Fibroblast of lung (primary cell): ENCODE data around the gene UGT2A3.

ENCODE experiments used
- EZH2 ChIP-seq: IDR thresholded peaks from 2 replicates; pipeline ENCODE4 v1.5.1; 2012; ENCODE audit warnings: low read length, control low read depth, mild to moderate bottlenecking; ENCODE audit errors: missing control alignments
- TF ChIP-seq, protein P1 (sequence below), 2 donors: IDR thresholded peaks in 1 of 2; conservative IDR thresholded peaks in 1 of 2; 1 replicate in 1 of 2; 2 replicates in 1 of 2; pipeline ENCODE4 v1.5.1; 2011 to 2012; ENCODE audit warnings: low read length in 2 of 2, control low read depth in 1 of 2, inconsistent platforms in 1 of 2, low read depth in 1 of 2, mild to moderate bottlenecking in 1 of 2

DNA sequence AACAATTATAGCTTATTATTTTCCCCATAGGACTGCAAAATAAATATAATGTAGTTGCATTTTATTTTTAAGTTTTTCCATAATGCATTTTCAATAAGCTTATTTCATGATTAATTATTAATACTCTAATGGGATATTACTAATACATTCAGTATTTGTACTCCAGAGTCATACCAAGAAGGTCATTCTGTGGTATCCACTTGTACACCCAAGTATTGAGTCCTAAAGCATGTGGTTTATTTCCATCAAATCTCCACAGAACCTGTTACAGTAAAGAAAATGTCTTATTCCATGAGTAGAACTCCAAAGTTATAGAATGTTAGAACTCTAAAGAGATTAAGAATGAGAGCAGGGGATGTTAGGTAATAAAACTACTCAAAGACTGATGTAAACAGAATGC, 30.6 kb downstream of the UGT2A3 start:
- TF ChIP-seq, protein P1, sequence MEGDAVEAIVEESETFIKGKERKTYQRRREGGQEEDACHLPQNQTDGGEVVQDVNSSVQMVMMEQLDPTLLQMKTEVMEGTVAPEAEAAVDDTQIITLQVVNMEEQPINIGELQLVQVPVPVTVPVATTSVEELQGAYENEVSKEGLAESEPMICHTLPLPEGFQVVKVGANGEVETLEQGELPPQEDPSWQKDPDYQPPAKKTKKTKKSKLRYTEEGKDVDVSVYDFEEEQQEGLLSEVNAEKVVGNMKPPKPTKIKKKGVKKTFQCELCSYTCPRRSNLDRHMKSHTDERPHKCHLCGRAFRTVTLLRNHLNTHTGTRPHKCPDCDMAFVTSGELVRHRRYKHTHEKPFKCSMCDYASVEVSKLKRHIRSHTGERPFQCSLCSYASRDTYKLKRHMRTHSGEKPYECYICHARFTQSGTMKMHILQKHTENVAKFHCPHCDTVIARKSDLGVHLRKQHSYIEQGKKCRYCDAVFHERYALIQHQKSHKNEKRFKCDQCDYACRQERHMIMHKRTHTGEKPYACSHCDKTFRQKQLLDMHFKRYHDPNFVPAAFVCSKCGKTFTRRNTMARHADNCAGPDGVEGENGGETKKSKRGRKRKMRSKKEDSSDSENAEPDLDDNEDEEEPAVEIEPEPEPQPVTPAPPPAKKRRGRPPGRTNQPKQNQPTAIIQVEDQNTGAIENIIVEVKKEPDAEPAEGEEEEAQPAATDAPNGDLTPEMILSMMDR (conservative IDR thresholded peaks at IDR 0.05 in 1 of 2, IDR thresholded peaks at IDR 0.05 in 1 of 2; ENCODE audit: low read depth in 1 of 2, low read length in 2 of 2), result no peak
- no peak for TF ChIP-seq EZH2
